Adipocyte (in vitro differentiated cells): ENCODE measurements around the gene TCFL5.
A peak's percentile ranks its signal among the peaks of the same experiment; 100 is the strongest.

ENCODE experiments used
- DNase-seq: peaks from one replicate; pipeline ENCODE4 v3.0.0-alpha.2; 2015; ENCODE audit warnings: low read depth
- H3K27me3 ChIP-seq: replicated peaks from 2 replicates; pipeline ENCODE4 v1.7.0; 2013; ENCODE audit warnings: mild to moderate bottlenecking, low read length, moderate library complexity; ENCODE audit not compliant: control insufficient read depth, insufficient read depth
- H3K36me3 ChIP-seq: 2 replicates; pipeline ENCODE4 v1.7.0; 2013; ENCODE audit warnings: low read length, mild to moderate bottlenecking, moderate library complexity; ENCODE audit not compliant: control insufficient read depth, insufficient read depth, severe bottlenecking
- H3K4me1 ChIP-seq: 2 replicates; pipeline ENCODE4 v1.7.0; 2013; ENCODE audit warnings: mild to moderate bottlenecking, low read length, moderate library complexity; ENCODE audit not compliant: control insufficient read depth, insufficient read depth
- H3K4me3 ChIP-seq: 2 replicates; pipeline ENCODE4 v1.7.0; 2013; ENCODE audit warnings: mild to moderate bottlenecking, low read length, moderate library complexity
- H3K9ac ChIP-seq: 2 replicates; pipeline ENCODE4 v1.7.0; 2013; ENCODE audit warnings: mild to moderate bottlenecking, low read length, moderate library complexity
- H3K9me3 ChIP-seq: 2 replicates; pipeline ENCODE4 v1.7.0; 2013; ENCODE audit warnings: mild to moderate bottlenecking, low read length, moderate library complexity; ENCODE audit not compliant: control insufficient read depth

TCFL5 gene

GRCh38 chr20:62829231-62830230 is 32.1 kb downstream of the TCFL5 start:
- no peak overlapping the region for H3K9ac ChIP-seq
- no peaks in the 10 kb centered on the region for H3K27me3 ChIP-seq
- no peaks in the 10 kb centered on the region for H3K36me3 ChIP-seq
- no peak for DNase-seq
- H3K4me3 ChIP-seq = no peak overlapping the region
- H3K4me1 ChIP-seq = peaks cover 18% of the 10 kb centered on the region
- no peaks in the 10 kb centered on the region for H3K9me3 ChIP-seq

GRCh38 chr20:62828511-62829230 is 33.0 kb downstream of the TCFL5 start:
- Histone ChIP-seq H3K36me3 (no peaks in the 10 kb centered on the region), H3K9ac (no peak overlapping the region), H3K27me3 (no peaks in the 10 kb centered on the region), H3K4me1 (peaks cover 18% of the 10 kb centered on the region), H3K4me3 (no peak overlapping the region), H3K9me3 (no peaks in the 10 kb centered on the region)
- no peak for DNase-seq

- H3K9me3 ChIP-seq = no peaks in the 10 kb centered on the region
- no peaks in the 10 kb centered on the region for H3K27me3 ChIP-seq
- H3K36me3 ChIP-seq = no peaks in the 10 kb centered on the region
- peaks cover 18% of the 10 kb centered on the region for H3K4me1 ChIP-seq
- no peak for DNase-seq
- no peak overlapping the region for H3K4me3 ChIP-seq
- H3K9ac ChIP-seq = no peak overlapping the region
Observed at GRCh38 chr20:62828051-62828450, 33.6 kb downstream of the TCFL5 start.

- DNase-seq = no peak
Observed at GRCh38 chr20:62827311-62828038, 34.1 kb downstream of the TCFL5 start.

DNA sequence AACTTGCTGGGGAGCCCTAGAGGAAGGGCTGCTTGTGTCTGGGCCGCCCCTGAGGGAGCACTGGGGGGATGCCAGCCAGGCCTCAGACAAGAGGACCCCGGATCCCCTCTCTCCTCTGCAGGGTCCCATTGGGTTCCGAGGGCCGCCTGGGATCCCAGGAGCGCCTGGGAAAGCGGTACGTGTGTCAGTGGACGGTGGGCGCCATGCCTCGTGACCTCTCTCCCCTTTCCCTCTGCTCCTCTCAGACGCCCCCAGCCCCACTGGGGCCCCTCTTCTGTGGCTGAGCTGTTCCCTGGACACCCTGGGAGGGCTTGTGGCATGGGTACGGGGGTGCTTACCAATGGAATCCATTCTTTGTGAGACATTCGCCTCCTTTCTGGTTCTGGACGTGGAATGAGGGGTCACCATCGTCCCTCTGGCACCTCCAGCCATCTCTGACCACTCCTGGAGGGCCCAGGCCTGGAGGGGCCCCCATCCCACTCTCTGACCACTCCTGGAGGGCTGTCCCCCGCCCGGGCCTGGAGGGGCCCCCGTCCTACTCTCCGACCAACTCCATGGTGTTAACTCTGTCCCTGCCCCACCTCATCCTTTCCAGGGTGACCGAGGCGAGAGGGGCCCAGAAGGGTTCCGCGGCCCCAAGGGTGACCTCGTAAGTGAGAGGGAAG is 34.8 kb downstream of the TCFL5 start:
- H3K36me3 ChIP-seq = no peaks in the 10 kb centered on the region
- no peak overlapping the region for H3K4me3 ChIP-seq
- H3K4me1 ChIP-seq = peaks cover 8% of the 10 kb centered on the region
- H3K9me3 ChIP-seq = no peaks in the 10 kb centered on the region
- H3K27me3 ChIP-seq = no peaks in the 10 kb centered on the region
- no peak for DNase-seq
- H3K9ac ChIP-seq = no peak overlapping the region

More at GRCh38 chr20:62827311-62828038, 34.1 kb downstream of the TCFL5 start:
- H3K4me3 ChIP-seq = no peak overlapping the region
- H3K27me3 ChIP-seq = no peaks in the 10 kb centered on the region
- H3K9me3 ChIP-seq = no peaks in the 10 kb centered on the region
- H3K4me1 ChIP-seq = peaks cover 14% of the 10 kb centered on the region
- no peaks in the 10 kb centered on the region for H3K36me3 ChIP-seq
- no peak overlapping the region for H3K9ac ChIP-seq

DNA sequence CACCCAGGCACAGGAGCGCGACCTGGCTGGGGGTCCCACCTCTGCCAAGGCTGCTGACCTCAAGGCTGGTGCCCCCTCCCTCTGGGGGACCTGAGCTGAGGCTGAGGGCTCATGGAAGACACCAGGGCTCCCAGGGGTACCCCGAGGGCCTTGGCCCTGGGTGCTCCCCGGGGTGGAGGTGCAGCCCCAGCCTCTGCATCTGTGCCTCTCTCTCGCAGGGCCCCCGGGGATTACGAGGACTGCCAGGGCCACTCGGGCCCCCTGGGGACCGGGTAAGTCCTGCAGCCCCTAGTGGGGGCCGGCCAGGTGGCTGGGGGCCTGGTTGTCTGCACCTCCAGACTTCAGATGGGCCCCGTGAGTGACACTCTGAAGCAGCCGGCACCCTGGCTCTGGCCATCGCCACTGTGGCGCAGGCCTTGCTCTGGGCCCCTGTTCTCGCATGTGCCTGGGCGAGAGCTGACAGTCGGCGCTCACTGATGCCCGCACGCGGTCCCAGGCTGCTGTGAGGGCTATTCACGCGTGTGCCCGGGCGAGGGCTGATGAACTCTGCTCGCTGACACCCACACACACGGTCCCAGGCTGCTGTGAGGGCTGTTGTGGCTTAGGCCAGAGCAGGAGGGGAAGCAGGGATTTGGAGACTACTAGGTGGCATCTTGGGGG is 35.5 kb downstream of the TCFL5 start:
- no peaks in the 10 kb centered on the region for H3K36me3 ChIP-seq
- DNase-seq = no peak
- H3K4me1 ChIP-seq = peaks cover 3% of the 10 kb centered on the region

DNA sequence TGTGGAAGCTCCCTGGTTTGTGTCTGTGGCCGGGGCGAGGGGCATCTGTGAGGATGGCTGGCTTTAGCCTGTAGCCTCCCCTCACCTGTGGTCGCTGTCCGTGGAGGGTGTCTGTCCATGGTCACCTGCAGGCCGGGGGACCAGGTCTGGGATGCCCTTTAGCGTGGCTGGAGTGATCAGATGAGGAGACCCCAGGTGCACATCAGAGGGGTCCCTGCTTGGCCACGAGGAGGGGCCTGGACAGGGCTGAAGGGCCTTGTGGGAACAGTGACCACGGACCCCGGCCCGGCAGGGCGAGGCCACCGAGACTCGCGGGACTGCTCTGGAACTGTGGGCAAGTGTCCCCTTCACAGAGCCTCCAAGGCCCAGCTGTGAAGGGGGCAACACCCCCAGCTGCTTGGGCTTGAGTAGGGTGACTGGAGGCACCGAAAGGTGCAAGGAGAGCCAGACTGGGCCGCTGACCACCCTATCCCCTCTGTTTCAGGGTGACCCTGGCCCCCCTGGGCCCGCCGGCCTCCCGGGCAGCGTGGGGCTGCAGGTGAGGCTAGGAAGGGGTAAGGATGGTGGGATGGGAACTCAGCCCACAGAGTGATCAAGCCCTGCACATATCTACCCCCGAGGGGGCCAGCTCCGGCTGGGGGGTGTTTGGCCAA is 36.2 kb downstream of the TCFL5 start:
- Histone ChIP-seq H3K36me3 (no peaks in the 10 kb centered on the region), H3K9me3 (no peaks in the 10 kb centered on the region), H3K4me3 (no peak overlapping the region)

More for the DNA sequence above, 35.5 kb downstream of the TCFL5 start:
- Histone ChIP-seq H3K9ac (no peak overlapping the region), H3K4me3 (no peak overlapping the region), H3K9me3 (no peaks in the 10 kb centered on the region), H3K27me3 (no peaks in the 10 kb centered on the region)

DNA sequence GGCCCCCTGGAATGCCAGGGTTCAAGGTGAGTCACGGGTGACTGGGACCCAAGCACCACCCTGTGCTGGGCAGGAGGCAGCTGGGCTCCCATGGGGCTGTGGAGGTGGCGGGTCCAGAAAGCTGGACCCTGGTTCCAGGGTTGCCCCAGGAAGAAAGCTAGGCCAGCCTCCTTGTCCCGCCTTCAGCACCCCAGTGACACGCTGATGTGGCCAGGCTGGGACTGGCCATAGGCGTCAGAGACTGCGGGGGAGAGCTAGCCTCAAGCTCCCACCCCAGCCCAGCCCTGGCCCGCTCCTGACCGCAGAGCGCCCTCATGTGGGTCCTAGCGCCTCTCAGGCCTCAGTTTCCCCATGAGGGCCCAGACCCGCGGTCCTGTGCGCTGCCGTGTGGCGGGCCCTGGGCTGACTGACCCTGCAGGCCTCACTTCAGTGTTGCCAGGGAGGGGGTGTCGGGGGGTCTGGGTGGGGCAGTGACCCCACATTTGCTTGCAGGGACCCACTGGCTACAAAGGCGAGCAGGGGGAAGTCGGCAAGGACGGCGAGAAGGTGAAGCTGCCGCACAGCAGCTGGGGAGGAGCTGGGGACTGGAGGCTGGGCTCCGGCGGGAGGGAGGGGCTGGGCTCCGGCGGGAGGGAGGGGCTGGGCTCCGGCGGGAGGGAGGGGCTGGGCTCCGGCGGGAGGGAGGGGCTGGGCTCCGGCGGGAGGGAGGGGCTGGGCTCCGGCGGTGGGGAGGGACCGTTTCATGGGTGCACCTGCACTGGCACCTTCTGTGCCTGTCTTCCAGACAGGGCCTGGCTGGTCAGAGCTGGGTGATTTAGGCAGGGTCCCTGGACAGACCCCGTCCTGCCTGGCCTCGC is 36.9 kb downstream of the TCFL5 start:
- DNase-seq = peak; percentile 38
- H3K36me3 ChIP-seq = no peaks in the 10 kb centered on the region
- no peak overlapping the region for H3K4me3 ChIP-seq
- peaks cover 5% of the 10 kb centered on the region for H3K4me1 ChIP-seq
- no peak overlapping the region for H3K9ac ChIP-seq
- no peaks in the 10 kb centered on the region for H3K9me3 ChIP-seq
- H3K27me3 ChIP-seq = no peaks in the 10 kb centered on the region

More for the DNA sequence above, 36.2 kb downstream of the TCFL5 start:
- no peaks in the 10 kb centered on the region for H3K27me3 ChIP-seq
- H3K9ac ChIP-seq = no peak overlapping the region
- H3K4me1 ChIP-seq = no peaks in the 10 kb centered on the region
- DNase-seq = no peak

GRCh38 chr20:62823688-62824475 is 37.7 kb downstream of the TCFL5 start:
- Histone ChIP-seq H3K9me3 (no peaks in the 10 kb centered on the region), H3K27me3 (no peaks in the 10 kb centered on the region), H3K4me1 (peaks cover 13% of the 10 kb centered on the region), H3K36me3 (no peaks in the 10 kb centered on the region), H3K9ac (no peak overlapping the region), H3K4me3 (no peak overlapping the region)
- no peak for DNase-seq
